ENCODE measurements around the gene GPX4. TPM values are rescaled to one million over a fixed set of nuclear protein-coding genes. Genes with fewer than 3 reads are reported as not detected.

The GPX4 gene
- total and polyA plus RNA-seq, 9 of the 15 experiments (the other 6 are each of a cell fraction or from before 2014, with no cell fraction given), result 61.4 to 661 (median 349) TPM

DNA sequence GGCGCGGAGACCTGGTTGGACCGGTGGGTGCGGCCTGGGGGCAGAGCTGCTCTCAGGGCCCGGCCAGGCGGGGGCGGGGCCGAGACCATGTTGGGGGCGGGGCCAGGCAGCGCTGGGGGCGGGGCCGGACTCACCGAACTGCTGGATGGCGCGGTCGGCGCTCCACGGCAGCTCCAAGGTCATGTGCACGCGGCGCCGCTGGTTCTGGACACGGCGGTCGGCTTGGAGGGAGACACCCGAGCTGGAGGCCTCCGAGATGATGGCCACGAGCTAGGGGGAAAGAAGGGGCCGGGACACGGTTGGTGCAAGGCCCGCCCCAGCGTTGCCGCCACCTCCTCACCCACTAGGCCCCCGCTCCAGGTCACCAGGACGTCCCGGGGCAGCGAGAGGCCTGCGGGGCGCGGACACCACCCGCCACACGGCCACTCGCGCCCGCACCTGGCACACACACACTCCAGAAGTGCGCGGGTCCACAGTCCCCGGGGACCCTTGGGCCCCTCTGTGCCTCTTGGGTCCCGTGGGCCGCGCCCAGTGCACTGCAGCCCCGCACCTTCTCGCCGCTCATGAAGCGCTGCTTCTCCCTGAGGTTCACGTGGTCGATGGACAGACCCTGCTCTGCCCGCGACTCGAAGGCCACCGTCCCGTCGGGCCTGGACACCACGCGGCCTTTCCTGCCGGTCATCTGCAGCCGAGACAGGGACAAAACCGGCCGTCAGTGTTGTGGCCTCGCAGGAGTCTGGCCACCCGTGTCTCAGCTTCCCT lies 8.7 kb downstream of the GPX4 start (continued):
- no peak for TF ChIP-seq RREB1 (CRISPR knock-in tag; IDR thresholded peaks at IDR 0.05)
- TF ChIP-seq NFXL1 (CRISPR knock-in tag; IDR thresholded peaks at IDR 0.05), result no peak
- no peak for TF ChIP-seq MTA1 (IDR thresholded peaks at IDR 0.05; ENCODE audit: borderline replicate concordance)
- TF ChIP-seq CTBP1 (IDR thresholded peaks at IDR 0.05; ENCODE audit: borderline replicate concordance), result 0 out of 2 replicates have a peak, but pooled peaks have one; percentile 46
- TF ChIP-seq CBX2 (IDR thresholded peaks at IDR 0.05; ENCODE audit: insufficient read depth, low read length, poor library complexity, severe bottlenecking), result no peak
- TF ChIP-seq, protein P1, sequence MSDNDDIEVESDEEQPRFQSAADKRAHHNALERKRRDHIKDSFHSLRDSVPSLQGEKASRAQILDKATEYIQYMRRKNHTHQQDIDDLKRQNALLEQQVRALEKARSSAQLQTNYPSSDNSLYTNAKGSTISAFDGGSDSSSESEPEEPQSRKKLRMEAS (CRISPR knock-in tag; IDR thresholded peaks at IDR 0.05), result peak; percentile 68
- no peak for TF ChIP-seq PHTF2 (CRISPR knock-in tag; IDR thresholded peaks at IDR 0.05)
- no peak for TF ChIP-seq MTF1 (CRISPR knock-in tag; IDR thresholded peaks at IDR 0.05; ENCODE audit: borderline replicate concordance)
- peak; percentile 64 for TF ChIP-seq CXXC5 (CRISPR knock-in tag; IDR thresholded peaks at IDR 0.05)
- no peak for TF ChIP-seq MEIS2 (IDR thresholded peaks at IDR 0.05; ENCODE audit: partially characterized antibody)
- TF ChIP-seq SMAD1 (IDR thresholded peaks at IDR 0.05; ENCODE audit: low read depth, low read length, partially characterized antibody), result no peak
- no peak for TF ChIP-seq NR4A1 (CRISPR knock-in tag; IDR thresholded peaks at IDR 0.05)
- no peak; the same call in 1 of the 2 replicates for TF ChIP-seq NR4A1 (tag; IDR thresholded peaks at IDR 0.05)
- TF ChIP-seq PHF8 (IDR thresholded peaks at IDR 0.05; ENCODE audit: borderline replicate concordance, low read length), result peak; percentile 35; the same call in 1 of the 2 replicates
- no peak for TF ChIP-seq ZNF785 (CRISPR knock-in tag; IDR thresholded peaks at IDR 0.05)
- no peak for TF ChIP-seq FOXA1 (IDR thresholded peaks at IDR 0.05; ENCODE audit: borderline replicate concordance)
- TF ChIP-seq XRCC3 (IDR thresholded peaks at IDR 0.05), result no peak
- TF ChIP-seq BRD4 (IDR thresholded peaks at IDR 0.05), result peak; percentile 56; the same call in 1 of the 2 replicates
- TF ChIP-seq, protein P2, sequence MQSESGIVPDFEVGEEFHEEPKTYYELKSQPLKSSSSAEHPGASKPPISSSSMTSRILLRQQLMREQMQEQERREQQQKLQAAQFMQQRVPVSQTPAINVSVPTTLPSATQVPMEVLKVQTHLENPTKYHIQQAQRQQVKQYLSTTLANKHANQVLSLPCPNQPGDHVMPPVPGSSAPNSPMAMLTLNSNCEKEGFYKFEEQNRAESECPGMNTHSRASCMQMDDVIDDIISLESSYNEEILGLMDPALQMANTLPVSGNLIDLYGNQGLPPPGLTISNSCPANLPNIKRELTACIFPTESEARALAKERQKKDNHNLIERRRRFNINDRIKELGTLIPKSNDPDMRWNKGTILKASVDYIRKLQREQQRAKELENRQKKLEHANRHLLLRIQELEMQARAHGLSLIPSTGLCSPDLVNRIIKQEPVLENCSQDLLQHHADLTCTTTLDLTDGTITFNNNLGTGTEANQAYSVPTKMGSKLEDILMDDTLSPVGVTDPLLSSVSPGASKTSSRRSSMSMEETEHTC (IDR thresholded peaks at IDR 0.05), result peak; percentile 44; the same call in 1 of the 2 replicates
- no peak for TF ChIP-seq ZNF133 (CRISPR knock-in tag; IDR thresholded peaks at IDR 0.05)
- no peak for TF ChIP-seq ZNF436 (CRISPR knock-in tag; IDR thresholded peaks at IDR 0.05)
- TF ChIP-seq ZBED1 (IDR thresholded peaks at IDR 0.05), result no peak
- TF ChIP-seq ZFP36 (IDR thresholded peaks at IDR 0.05; ENCODE audit: low read depth, low read length, partially characterized antibody), result no peak
- no peak for TF ChIP-seq HDAC6 (IDR thresholded peaks at IDR 0.05; ENCODE audit: low read depth, low read length)
